Femur (tissue), 1 donor: Measurements from ENCODE around the gene NSG1.
"Not testable (repeated sequence)": the region's sequence is repeated elsewhere in the genome, so short reads cannot be mapped to it uniquely, and the experiment has no call there.

Source experiments
- DNase-seq: peaks from one replicate; pipeline ENCODE4 v3.0.0-alpha.2; 2017

The NSG1 gene

GRCh38 chr4:4437798-4438470, 51.0 kb downstream of the NSG1 start:
- DNase-seq = no peak

GRCh38 chr4:4438891-4439290, 52.0 kb downstream of the NSG1 start:
- no peak for DNase-seq

- DNase-seq = no peak
These were observed 52.9 kb downstream of the NSG1 start for GRCh38 chr4:4439782-4440181.

GRCh38 chr4:4440333-4441061, 53.6 kb downstream of the NSG1 start:
- no peak for DNase-seq

GRCh38 chr4:4443821-4444220, 56.9 kb downstream of the NSG1 start:
- DNase-seq = no peak

GRCh38 chr4:4446434-4446833, 59.5 kb downstream of the NSG1 start:
- DNase-seq = no peak

GRCh38 chr4:4455210-4455865, 68.4 kb downstream of the NSG1 start:
- no peak for DNase-seq

GRCh38 chr4:4456351-4456750, 69.4 kb downstream of the NSG1 start:
- no peak for DNase-seq

- no peak for DNase-seq
These were observed 70.1 kb downstream of the NSG1 start for GRCh38 chr4:4456816-4457578.

- DNase-seq = no peak
These were observed 71.1 kb downstream of the NSG1 start for GRCh38 chr4:4457803-4458553.

- no peak for DNase-seq
These were observed 72.3 kb downstream of the NSG1 start for GRCh38 chr4:4459181-4459580.

GRCh38 chr4:4460759-4461158, 73.9 kb downstream of the NSG1 start:
- DNase-seq = no peak

GRCh38 chr4:4461178-4461577, 74.3 kb downstream of the NSG1 start:
- no peak for DNase-seq

- DNase-seq = no peak
These were observed 74.9 kb downstream of the NSG1 start for GRCh38 chr4:4461850-4462249.

- DNase-seq = no peak
These were observed 76.1 kb downstream of the NSG1 start for GRCh38 chr4:4462970-4463369.

- DNase-seq = not testable (repeated sequence)
These were observed 78.3 kb downstream of the NSG1 start for GRCh38 chr4:4465238-4465637.
